Stimulated activated CD4-positive, alpha-beta T cell treated with anti-CD3 and anti-CD28 coated beads, Interleukin-4, amount 100 ng/mL, for 24 hours (primary cell): ENCODE measurements around the gene GMDS.

Experiments used
- DNase-seq: peaks from one replicate; pipeline ENCODE4 v3.0.0-alpha.2; 2020

The GMDS gene

GRCh38 chr6:1878330-1878729 is 367.1 kb downstream of the GMDS start:
- no peak for DNase-seq

- no peak for DNase-seq
Observed at GRCh38 chr6:1873781-1874180, 371.6 kb downstream of the GMDS start.

DNA sequence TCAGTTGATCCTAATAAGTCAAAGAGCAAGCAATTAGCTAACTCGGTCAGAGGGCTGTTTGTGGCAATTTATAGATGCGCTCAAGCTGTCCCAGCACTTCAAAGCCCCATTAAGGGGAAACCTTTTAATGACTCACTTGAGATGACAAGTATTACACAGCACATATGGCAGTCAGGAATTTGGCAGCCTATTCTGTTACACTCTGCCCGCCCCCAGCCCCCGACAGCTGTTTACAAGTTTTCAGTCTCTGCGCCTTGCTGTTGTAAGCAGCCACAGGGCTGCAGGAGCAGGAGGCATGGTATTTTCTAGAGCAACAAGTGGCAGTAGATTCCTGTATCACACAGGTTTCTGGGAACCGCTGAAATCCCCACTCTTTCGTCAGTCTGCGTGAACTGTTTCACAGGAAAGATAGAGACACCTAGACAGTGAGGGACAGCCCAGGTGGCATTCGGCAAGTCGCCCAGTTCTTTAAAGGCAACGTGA is 372.7 kb downstream of the GMDS start:
- no peak for DNase-seq

- DNase-seq = no peak
Observed at GRCh38 chr6:1871724-1872315, 373.6 kb downstream of the GMDS start.

- no peak for DNase-seq
Observed at GRCh38 chr6:1870932-1871331, 374.5 kb downstream of the GMDS start.

DNA sequence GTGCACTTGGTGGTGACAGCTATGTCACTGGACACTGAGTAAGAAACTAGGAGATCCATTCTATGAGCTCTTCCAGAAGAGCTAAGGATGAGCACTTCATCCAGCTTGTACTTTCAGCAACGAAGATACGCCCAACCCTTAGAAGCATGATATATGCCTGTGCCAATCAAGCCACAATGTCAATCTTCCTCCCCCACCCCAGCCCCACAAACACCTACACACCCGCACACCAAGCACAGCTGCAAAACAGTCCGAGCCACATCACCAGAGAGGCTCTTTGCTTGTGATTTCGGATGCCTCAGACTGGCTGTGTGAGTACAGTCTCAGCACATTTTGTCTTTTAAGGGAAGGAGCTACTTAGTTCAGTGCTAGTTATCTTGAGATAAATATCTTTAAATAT is 375.2 kb downstream of the GMDS start:
- DNase-seq = no peak

DNA sequence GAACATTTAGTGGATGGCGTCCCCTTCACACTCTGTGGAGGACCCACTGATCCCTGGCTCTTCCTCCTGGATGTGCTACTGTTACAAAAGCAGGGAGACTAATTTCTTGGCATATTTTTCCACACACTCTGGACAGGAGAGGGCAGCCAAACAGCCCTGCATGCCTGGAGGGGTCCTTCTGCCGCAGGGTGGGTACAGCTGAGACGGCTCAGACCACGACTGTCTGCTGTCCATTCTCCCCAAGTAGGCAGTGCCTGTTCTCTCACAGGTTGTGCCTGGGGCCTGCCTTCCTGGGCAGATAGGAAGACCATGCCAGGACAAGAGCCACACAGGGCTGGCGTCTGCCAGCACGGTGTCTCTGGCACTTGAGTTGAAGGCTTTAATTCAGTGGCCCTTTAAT is 375.6 kb downstream of the GMDS start:
- no peak for DNase-seq

DNA sequence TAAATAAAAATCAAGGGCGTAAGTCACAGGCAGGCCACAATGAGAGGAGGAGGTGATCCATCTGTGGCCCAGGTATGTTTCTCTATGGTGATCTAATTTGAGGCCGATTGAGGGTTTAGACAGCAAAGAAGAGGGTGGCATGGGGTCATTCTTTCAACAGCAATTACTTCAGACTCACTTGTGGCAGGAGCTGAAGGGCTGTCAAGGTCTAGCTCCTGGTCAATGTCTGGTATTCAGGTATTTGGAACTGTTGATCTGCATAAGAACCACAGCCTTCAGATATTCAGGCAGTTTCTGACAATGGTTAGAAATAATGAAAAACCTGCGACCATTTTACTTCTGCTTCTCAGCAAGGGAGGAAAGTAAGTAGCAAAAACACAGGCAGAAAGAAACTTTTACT is 376.1 kb downstream of the GMDS start:
- DNase-seq = no peak

- no peak for DNase-seq
Observed at GRCh38 chr6:1868561-1869261, 376.7 kb downstream of the GMDS start.

GRCh38 chr6:1867197-1867596 is 378.2 kb downstream of the GMDS start:
- DNase-seq = no peak

GRCh38 chr6:1865585-1865984 is 379.8 kb downstream of the GMDS start:
- no peak for DNase-seq

DNA sequence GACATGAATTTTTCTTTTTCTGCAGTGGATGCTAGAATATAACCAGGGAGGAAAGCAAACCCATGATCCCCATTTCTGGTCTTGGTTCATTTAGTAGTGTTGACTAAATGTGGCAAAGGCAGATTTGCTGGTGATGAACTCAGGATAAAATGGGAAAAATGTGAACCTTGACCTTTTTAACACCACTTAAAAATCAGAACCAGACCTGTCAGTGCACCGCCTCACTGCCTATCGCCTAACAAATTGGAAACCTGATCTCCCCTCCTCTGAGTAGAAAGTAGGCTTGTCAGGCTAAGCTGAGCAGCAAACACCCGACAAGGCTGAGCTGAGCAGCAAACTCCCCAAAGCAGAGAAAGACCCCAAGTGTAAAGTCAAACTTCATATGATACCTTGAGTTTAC is 380.9 kb downstream of the GMDS start:
- no peak for DNase-seq

- DNase-seq = no peak
Observed at GRCh38 chr6:1862411-1862810, 383.0 kb downstream of the GMDS start.

DNA sequence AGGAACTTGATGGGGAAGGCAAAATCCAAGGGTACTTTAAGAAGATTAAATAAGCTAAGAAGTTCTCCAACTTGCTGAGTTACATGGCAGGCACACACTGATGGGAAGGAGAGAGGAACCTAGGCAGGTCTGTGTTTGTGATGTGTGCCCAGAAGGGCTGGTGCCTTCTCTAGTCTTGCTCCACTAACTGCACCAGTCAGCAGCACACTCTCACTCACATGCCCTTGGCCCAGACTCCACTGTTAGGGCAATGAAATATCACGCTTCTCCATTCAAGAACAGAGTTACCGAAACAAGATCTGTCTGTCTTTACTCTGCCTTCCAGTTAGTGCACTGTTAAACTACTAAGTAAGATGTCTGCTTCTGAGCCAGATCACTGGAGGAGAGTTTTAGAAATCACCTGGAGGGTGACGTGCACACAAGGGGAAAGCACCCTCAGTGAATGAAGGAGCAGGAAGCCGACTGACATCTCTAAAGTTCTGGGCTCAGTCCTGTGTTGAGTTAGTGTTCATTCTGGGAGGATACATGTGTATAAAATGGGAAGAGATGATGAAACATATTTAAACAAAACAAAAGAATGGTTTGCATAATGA is 384.6 kb downstream of the GMDS start:
- no peak for DNase-seq

DNA sequence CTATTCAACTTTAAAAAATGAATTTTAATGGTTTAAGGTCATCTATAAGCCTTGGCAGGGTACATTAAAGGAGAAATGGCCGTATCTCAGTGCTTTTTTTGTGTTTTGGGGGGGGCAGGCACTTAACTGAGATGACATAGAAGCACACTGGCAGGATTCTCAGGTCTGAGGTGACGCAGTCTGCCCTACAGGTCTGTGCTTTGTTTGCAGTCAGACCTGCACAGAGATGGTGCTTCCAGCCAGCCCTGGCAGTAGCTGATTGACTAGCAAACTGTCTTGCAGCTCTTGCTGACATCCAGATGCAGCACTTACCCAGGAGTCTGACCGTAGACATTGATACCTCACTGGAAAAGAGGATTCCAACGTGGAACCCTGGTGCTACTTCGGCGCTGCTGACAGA is 386.5 kb downstream of the GMDS start:
- DNase-seq = no peak

DNA sequence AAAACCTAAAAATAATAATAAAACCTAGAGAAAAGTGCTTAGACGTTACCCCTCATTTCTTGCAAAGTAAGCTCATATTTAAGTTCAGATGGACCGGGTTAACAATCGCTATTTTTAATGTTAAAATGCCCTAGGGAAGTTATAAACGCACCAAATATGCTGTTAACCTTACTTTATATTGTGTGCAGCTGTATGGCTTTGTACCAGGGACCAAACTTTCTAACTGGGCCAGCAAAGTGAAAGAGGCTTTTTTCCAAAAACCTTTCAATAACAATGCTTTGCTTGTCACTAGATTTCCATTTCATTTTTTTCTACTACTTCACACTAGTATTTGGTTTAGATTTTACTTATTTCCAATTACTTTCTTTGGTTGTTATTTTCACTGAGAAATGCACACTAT is 387.2 kb downstream of the GMDS start:
- no peak for DNase-seq

DNA sequence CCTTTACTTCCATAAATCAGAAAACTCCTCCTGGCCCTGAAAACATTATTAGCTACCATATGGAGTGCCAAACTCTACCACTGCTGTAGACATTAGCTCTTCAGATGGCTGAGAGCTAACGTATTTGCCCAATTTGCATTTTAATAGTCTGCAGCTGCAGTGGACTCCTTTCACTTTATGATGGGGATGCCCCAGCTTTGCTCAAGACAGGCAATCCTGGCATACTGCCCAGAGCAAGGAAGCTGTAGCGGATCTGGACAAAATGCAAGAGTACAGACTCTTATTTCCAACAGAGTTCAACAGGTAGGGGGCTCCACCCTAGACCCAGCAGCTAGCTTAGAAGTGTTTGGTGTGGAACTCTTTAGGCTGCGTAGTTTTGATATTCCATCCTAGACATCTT is 389.0 kb downstream of the GMDS start:
- no peak for DNase-seq

DNA sequence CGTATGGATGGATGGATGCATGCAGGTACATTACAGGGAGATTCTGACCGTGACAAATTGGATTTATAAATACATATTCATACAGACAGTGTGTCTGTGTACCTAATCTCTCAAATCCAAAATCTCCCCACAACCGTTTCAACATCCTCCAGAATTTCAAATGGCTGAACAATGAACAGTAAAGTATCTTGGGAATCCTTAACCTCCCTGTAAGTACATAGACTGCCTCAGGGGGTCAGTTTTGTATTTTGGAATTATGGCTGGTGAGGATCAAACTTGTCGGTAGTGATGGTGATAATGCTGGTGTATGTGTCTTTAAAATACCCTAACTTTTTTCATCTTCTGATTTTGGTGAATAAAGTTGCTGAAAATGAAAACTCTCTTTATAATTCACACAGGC is 389.5 kb downstream of the GMDS start:
- no peak for DNase-seq

DNA sequence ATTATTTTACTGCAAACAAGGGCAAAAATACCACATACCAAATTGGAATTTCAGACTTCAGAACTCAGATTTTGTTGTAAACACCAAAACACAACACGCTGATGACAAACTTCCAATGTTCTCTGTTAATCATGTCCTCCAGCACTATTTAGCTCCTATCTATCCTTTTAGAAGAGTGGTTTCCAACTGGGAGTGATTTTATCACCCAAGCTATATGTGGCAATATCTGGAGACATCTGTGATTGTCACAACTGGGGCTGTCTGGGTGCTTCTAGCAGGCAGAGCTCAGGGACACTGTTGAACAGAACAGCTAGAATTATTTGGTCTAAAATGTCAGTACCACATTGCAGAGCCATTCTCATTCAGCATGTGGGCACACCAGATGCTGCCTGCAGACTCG is 391.1 kb downstream of the GMDS start:
- DNase-seq = no peak

GRCh38 chr6:1853761-1854160 is 391.6 kb downstream of the GMDS start:
- no peak for DNase-seq

DNA sequence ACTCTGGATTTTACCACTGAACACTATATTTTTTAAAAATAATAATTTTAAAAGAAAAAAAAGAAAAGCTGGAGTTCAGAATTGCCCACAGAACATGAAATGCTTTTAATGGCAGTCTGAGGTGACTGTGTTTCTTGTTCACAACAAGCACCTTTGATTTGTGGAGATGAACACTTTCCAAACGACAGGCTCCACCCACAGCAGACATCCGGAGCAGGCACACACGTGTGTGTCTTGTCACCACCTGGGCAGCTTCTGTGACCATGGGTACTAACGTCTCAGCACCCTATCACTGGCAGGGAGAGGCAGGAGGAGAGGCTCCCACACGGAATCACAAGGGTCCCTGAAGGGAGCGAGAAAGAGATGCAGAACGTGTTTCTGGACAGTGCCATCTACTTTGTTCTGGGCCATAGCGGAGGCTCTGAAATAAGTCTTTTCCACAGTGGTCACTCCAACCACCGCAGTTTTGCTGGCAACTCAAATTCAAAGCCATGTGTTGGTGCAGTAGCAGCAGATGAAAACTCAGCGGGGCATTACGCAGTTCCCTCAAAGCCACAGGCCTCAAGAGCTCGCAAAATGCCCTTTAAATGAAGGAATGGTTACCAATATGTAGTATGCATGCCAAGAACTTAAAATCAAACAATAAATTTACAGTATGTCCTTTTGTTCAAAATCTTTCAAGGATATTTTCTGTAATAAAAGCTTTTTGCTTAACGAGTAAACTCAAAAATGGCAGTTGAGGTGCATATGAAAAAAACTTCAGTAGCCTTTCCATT is 393.5 kb downstream of the GMDS start:
- DNase-seq = no peak

- DNase-seq = no peak
Observed at GRCh38 chr6:1850840-1851157, 394.6 kb downstream of the GMDS start.

- DNase-seq = no peak
Observed at GRCh38 chr6:1850121-1850839, 395.1 kb downstream of the GMDS start.
